Measurements from ENCODE around the gene SYN1. TPM values are rescaled to one million over a fixed set of nuclear protein-coding genes. Genes with fewer than 3 reads are reported as not detected.

The SYN1 gene
- total RNA-seq, 1 donor from 2014 or later: not detected

- H3F3A ChIP-seq (ENCODE audit: low read depth): peaks cover 9% of the 10 kb centered on the region
- peaks cover 12% of the 10 kb centered on the region for H3K27me3 Mint-ChIP-seq (ENCODE audit: insufficient read depth, low read depth)
- no peaks in the 10 kb centered on the region for H3K27me3 ChIP-seq
- no peak overlapping the region for H3K27ac Mint-ChIP-seq
- no peak overlapping the region for H3K9ac ChIP-seq
- no peak overlapping the region for H3K4me2 ChIP-seq
- H3K4me3 ChIP-seq: no peak overlapping the region
- H3K79me2 ChIP-seq (ENCODE audit: low read depth): no peaks in the 10 kb centered on the region
- no peak overlapping the region for H3K27ac ChIP-seq
- H3K36me3 Mint-ChIP-seq: no peaks in the 10 kb centered on the region
- H3K9me3 Mint-ChIP-seq: peaks cover 21% of the 10 kb centered on the region
- H3K4me1 ChIP-seq: peaks cover 6% of the 10 kb centered on the region
- H3K36me3 ChIP-seq: no peaks in the 10 kb centered on the region
- no peak overlapping the region for H2AFZ ChIP-seq (replicated peaks)
- no peaks in the 10 kb centered on the region for H4K20me1 ChIP-seq (ENCODE audit: low read depth)
- no peak for DNase-seq (ENCODE audit: low spot score)
- TF ChIP-seq EZH2phosphoT487 (IDR thresholded peaks at IDR 0.05) (no peak), EZH2 (IDR thresholded peaks at IDR 0.05) (no peak), CTCF (IDR thresholded peaks at IDR 0.05) (no peak)
- no peaks in the 10 kb centered on the region for H3K9me3 ChIP-seq (ENCODE audit: low read depth)
- peaks cover 16% of the 10 kb centered on the region for H3K4me1 Mint-ChIP-seq
- no peak overlapping the region for H3K4me3 Mint-ChIP-seq
Measured at GRCh38 chrX:47577901-47578300, 41.8 kb downstream of the SYN1 start.

- H3K4me1 ChIP-seq: peaks cover 6% of the 10 kb centered on the region
- H3K27me3 ChIP-seq: no peaks in the 10 kb centered on the region
- no peaks in the 10 kb centered on the region for H3K36me3 ChIP-seq
- no peak overlapping the region for H3K4me3 Mint-ChIP-seq
- no peaks in the 10 kb centered on the region for H4K20me1 ChIP-seq (ENCODE audit: low read depth)
- peaks cover 10% of the 10 kb centered on the region for H3F3A ChIP-seq (ENCODE audit: low read depth)
- no peaks in the 10 kb centered on the region for H3K9me3 ChIP-seq (ENCODE audit: low read depth)
- no peaks in the 10 kb centered on the region for H3K36me3 Mint-ChIP-seq
- peaks cover 12% of the 10 kb centered on the region for H3K27me3 Mint-ChIP-seq (ENCODE audit: insufficient read depth, low read depth)
- no peak for DNase-seq (ENCODE audit: low spot score)
- no peak overlapping the region for H3K27ac ChIP-seq
- no peak overlapping the region for H2AFZ ChIP-seq (replicated peaks)
- TF ChIP-seq EZH2 (IDR thresholded peaks at IDR 0.05) (no peak), CTCF (IDR thresholded peaks at IDR 0.05) (no peak), EZH2phosphoT487 (IDR thresholded peaks at IDR 0.05) (no peak)
- no peak overlapping the region for H3K4me2 ChIP-seq
- H3K4me1 Mint-ChIP-seq: peaks cover 16% of the 10 kb centered on the region
- peaks cover 24% of the 10 kb centered on the region for H3K9me3 Mint-ChIP-seq
- no peak overlapping the region for H3K27ac Mint-ChIP-seq
- no peak overlapping the region for H3K9ac ChIP-seq
- H3K79me2 ChIP-seq (ENCODE audit: low read depth): no peaks in the 10 kb centered on the region
- H3K4me3 ChIP-seq: no peak overlapping the region
Measured at GRCh38 chrX:47577424-47577823, 42.2 kb downstream of the SYN1 start.

- H3K27me3 Mint-ChIP-seq (ENCODE audit: insufficient read depth, low read depth): peaks cover 9% of the 10 kb centered on the region
- Histone ChIP-seq H3K36me3 (no peaks in the 10 kb centered on the region), H3K79me2 (ENCODE audit: low read depth) (no peaks in the 10 kb centered on the region), H3K27ac (no peak overlapping the region), H3K4me3 (no peak overlapping the region), H3F3A (ENCODE audit: low read depth) (peaks cover 10% of the 10 kb centered on the region), H3K4me2 (no peak overlapping the region), H2AFZ (replicated peaks) (no peak overlapping the region), H3K9me3 (ENCODE audit: low read depth) (no peaks in the 10 kb centered on the region), H3K9ac (no peak overlapping the region), H3K4me1 (peaks cover 6% of the 10 kb centered on the region), H4K20me1 (ENCODE audit: low read depth) (no peaks in the 10 kb centered on the region), H3K27me3 (no peaks in the 10 kb centered on the region)
- peaks cover 31% of the 10 kb centered on the region for H3K9me3 Mint-ChIP-seq
- no peak overlapping the region for H3K4me3 Mint-ChIP-seq
- TF ChIP-seq CTCF (IDR thresholded peaks at IDR 0.05): no peak
- TF ChIP-seq EZH2phosphoT487 (IDR thresholded peaks at IDR 0.05): no peak
- TF ChIP-seq EZH2 (IDR thresholded peaks at IDR 0.05): no peak
- peaks cover 9% of the 10 kb centered on the region for H3K36me3 Mint-ChIP-seq
- no peak for DNase-seq (ENCODE audit: low spot score)
- peaks cover 12% of the 10 kb centered on the region for H3K4me1 Mint-ChIP-seq
- H3K27ac Mint-ChIP-seq: no peak overlapping the region
Measured at GRCh38 chrX:47576021-47576898, 43.4 kb downstream of the SYN1 start.

Measured in neural progenitor cell (in vitro differentiated cells).